HG03097 (cell line): ENCODE results near the gene MCRIP2.
"Not testable (repeated sequence)": the region's sequence is repeated elsewhere in the genome, so short reads cannot be mapped to it uniquely, and the experiment has no call there.

Experiments used
- ATAC-seq: cut with Tn5 transposase; IDR thresholded peaks from one replicate; pipeline ENCODE4 v1.9.1; 2021; ENCODE audit not compliant: unreplicated experiment, low FRiP score

MCRIP2 gene, protein sequence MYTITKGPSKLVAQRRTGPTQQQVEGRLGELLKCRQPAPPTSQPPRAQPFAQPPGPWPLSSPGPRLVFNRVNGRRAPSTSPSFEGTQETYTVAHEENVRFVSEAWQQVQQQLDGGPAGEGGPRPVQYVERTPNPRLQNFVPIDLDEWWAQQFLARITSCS

DNA sequence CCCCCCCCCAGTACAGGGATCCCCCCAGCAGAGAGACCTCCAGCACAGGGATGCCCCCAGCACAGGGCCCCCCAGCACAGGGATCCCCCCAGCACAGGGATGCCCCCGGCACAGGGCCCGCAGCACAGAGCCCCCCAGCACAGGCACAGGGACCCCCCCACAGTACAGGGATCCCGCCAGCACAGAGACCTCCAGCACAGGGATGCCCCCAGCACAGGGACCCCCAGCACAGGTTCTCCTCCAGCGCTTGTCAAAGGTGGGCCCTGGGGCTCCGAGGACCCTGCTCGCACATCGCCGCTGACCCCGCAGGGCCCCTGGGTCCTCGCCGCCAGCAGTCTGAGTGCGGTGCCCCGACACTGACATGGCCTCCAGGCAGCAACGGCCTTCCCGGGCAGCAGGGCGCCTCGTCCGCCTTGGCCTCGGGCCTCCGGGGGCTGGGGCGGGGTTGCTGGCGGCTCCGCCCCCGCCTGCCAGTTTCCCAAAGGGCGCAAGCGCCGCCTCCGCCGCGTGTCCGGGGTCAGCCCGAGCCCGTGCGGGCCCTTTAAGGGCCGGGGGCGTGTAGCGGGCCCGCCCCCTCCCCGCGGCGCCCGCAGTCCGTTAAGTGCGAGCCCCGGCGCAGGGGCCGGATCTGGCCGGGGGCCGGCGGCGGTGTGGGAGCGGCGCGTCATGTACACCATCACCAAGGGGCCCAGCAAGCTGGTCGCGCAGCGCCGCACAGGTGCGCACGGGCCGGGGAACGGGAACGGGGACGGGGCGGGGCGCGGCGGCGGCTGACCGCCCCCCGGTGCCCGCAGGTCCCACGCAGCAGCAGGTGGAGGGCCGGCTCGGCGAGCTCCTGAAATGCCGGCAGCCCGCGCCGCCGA is at the start of gene MCRIP2:
Gene MCRIP2 (plus strand): TSS at position 503 of the 863 bp plus-strand sequence. CDS start 164 bp downstream, at position 667.
- ATAC-seq: peak; percentile 54

DNA sequence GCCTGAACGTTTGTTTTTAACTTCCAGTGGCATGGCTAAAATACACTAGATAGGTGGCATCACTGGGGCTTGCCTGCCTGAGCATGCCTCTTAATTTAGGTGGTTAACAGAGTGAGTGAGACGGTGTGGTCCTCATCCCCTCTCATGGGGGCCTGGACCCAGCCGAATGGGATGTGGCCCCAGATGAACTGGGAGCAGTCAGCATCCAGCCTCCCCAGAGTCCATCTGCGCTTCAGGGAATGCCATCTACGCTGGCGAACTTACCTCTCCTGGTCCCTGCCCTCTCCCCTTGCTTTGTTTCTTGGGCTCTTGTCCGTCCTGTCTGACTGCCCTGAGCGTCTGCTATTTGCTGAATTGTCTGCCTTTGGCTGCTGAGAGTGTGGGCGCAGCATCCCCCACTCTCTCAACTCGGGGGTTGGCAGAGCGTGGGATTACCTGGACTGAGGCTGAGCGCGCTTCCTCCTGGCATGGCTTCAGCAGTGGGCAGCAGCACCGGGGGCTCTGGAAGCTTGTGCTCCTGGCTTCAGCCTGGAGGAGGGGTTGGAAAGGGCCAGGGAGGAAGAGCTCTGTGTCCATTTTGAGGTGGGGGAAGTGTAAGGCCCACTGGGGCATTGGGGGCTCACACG is 49.6 kb upstream of the MCRIP2 start:
- no peak for ATAC-seq

DNA sequence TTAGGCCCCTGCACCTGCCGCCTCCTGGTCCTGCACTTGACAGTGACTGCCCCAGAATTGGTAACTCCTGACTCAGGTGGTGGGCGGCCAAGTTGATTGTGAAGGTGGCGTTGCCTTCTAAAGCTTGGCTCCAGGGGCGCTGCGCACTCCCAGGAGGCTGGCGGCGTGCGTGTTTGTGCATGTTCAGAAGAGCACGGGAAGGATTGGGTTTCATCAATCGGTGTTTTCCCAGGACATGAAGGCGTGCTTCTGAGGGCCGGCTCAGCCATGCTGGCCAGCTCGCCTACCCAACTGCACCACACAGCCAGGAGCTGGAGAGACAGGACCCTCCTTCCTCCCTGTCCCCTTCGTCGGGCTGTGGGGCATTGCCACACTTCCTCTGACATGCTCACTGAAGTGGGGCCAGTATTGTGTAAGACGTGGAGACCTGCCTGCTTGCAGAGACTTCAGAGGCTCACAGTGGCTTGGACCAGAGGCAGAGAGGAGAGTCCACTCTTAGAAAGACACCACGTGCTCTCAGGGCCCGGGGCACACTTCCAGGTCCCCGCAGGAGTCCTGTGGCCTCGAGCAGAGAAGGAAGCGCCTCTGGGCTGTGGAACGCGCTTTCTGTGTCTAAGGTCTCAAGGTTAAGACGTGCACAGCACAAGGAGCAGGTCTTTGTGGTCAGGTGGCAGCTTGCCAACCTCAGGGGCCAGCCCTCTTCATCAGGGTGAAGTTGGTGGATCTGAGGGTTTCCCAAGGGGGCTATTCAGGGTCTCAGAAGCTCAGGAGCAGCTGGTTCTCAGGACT is 48.9 kb upstream of the MCRIP2 start:
- no peak for ATAC-seq

DNA sequence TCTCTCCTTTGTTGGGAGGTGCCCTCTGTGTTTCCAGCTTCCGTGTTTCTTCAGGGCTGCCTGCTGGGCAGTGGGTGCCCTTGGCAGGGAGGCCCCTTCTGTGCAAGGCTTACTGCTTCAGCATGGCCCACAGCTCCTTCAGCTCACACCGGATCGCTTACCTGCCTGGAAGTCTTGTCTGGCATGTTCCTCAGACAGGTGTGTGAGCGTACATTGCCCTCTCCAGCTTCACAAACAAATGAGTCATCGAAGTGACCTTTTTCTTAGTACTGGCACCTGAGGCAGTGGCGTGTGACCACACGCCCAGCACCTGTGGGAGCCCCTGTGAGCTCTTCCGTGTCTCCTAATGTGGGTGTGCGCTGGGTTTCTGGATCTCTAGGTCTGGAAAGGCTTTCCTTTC is 48.2 kb upstream of the MCRIP2 start:
- ATAC-seq: no peak

DNA sequence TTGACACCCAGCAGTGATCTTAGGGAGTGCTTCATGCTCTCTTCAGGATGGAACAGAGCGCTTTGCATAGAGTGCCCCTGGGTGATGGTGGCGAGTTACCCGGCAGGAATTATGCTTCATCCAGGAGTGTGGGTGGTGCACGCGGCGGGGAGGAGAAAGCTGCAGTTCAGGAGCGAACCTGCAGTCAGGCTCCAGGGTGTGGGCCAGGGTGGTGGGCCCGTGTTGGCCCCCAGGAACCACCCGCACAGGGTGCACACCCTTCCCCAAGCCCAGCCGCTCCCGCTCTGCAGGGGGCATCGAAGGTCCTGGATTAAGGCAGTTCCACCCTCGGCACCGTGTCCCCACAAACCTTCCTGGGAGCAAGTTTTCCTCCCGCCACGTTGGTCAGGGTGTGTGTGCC is 47.8 kb upstream of the MCRIP2 start:
- ATAC-seq: no peak

DNA sequence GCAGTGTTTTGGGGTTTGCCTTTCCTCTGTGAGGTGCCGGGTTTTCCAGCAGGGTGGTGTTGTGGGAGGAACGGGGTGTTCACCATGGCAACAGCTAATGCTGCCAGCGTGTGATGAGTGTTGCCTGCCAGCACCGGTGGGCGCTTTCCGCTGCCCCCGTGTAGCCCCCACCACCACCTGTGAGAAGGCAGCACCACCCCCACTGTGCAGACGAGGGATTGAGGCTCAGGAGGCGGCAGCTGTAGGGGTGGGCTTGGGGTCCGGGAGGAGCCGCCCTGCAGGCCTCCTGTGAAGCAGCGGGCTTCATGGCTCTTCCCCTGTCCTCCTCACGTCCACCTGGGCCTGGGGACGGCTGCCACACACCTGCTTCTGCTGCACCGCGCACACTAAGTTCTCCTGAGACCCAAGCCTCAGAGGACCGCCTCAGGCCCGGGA is 46.5 kb upstream of the MCRIP2 start:
- no peak for ATAC-seq

DNA sequence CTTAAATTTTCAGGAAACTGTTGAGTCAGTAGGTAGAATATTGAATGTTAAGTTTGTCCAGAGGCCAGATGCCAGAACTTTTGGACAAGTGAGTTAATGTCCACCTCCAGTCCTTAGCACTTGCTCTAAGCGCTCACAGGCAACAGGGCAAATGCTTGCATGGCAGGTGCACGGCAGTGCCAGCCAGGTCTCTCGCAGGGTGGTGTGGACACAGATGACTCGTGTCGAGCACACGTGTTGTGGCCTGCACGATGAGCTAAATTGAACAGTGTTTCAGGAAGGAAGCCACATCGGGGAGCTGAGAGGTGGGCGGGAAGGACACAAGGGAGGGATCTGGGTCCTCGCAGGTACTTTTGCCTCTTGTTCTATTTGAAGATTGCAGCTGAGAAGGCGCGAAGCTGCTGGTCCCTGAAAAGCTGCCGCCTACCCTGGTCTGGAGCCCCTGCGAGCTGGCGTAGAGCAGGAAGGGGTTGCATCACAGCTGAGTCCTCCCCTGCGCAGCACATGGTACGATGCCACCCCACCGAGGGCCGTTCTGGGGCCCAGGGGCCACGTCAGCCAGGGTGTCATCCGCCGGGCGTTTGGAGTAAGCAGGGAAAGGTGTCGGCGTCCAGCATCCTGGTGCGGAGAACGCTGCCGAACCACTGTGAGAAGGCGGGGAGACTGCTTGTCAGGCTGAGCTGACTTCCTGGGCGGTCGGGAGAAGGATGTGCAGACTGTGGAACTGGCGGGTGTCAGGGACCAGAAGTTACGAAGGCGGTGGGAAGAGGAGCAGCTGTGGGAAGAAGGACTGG is 45.5 kb upstream of the MCRIP2 start:
- no peak for ATAC-seq

DNA sequence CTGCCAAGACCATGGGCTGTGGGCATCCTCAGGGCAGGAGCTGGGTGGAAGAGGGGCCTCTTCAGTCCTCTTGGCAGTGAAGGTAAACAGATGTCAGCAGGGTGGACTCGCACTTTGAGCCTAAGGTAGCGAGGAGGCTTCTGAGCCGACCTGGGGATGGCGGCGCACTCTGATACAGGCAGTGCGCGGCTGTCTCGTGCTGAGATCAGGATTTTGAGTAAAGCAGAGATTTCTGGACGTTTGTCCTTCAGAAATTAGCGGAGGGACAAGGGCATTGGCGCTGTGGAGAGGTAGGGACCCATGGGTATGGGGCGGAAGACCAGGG is 44.9 kb upstream of the MCRIP2 start:
- no peak for ATAC-seq

DNA sequence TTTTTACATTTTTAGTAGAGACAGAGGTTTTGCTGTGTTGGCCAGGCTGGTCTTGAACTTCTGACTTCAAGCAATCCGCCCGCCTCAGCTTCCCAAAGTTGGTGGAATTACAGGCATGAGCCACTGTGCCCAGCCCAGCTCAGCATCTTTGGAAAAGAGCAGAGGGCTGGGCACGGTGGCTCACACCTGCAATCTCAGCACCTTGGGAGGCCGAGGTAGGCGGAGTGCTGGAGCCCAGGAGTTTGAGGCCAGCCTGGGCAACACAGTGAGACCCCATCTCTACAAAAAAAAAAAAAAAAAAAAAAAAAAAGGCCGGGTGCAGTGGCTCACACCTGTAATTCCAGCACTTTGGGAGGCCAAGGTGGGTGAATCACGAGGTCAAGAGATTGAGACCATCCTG is 44.0 kb upstream of the MCRIP2 start:
- ATAC-seq: not testable (repeated sequence)

DNA sequence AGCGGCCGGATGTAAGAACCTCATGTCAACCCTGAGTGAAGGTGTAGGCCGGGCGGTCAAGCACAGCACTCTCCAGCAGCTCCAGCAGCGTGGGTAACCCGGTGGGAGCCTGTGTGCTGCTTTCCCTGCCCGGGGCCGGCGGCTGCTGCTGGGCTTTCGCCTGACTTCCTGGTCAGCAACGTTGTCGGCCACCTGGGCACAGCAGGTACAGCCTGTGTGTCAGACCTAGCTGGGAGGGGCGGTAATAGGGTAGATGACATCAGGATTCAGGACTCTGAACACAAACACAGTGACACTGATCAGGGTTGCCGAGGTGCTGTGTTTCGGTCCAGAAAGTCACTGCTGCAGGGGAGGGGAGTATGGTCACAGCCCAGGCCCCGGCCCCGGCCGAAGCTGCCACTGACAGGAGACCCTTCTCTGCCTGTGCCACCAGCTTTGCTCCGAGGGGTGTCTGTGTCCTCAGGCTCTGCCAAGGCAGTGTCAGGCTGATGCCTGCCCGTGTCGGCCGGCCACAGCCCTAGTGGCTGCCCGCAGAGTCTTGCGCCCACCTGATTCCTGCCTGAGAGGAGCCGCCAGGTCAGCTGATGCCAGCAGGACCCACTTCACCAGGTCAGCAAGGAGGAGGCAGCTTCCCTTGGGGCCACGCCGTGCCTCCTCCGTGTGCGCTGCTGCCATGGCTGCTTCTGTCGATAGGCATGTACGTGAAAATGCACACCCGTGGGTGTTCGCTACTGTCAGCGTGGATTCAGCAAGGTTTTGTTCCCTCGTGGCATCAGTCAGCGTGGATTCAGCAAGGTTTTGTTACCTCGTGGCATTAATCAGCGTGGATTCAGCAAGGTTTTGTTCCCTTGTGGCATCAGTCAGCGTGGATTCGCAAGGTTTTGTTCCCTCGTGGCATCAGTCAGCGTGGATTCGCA is 42.5 kb upstream of the MCRIP2 start:
- ATAC-seq: no peak

DNA sequence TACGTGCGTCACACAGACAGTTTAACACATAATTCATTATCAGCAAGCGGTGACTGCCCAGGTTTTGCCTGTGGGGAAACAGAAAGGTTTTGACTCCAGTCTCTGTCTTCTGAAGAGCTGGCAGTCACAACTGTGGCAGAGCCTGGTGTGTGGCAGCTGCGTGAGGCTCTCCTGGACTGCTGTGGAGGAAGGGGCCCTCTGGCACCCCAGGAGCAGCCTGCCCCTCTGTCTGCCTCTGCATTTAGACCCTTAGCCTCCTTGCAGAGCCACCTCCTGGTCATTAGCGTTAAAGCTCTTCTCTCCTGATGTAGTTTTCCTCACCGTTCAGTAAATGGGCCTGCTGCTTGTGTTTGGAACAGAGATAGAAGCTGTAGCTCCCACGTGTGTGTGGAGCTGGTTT is 40.8 kb upstream of the MCRIP2 start:
- ATAC-seq: no peak

DNA sequence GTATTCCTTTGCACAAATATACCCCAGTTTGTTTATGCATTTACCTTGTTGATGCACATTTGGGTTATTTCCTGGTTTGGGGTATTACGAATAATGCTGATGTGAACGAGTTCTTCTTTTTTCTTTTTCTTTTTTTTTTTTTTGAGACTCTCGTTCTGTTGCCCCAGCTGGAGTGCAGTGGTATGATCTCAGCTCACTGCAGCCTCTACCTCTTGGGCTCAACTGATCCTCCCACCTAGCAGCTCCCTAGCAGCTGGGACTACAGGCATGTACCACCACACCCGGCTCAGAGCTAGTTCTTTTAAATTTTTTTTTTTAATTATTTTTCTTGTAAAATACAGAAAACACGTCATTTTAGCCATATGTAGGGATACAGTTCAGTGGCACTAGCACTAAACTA is 37.7 kb upstream of the MCRIP2 start:
- ATAC-seq: no peak

DNA sequence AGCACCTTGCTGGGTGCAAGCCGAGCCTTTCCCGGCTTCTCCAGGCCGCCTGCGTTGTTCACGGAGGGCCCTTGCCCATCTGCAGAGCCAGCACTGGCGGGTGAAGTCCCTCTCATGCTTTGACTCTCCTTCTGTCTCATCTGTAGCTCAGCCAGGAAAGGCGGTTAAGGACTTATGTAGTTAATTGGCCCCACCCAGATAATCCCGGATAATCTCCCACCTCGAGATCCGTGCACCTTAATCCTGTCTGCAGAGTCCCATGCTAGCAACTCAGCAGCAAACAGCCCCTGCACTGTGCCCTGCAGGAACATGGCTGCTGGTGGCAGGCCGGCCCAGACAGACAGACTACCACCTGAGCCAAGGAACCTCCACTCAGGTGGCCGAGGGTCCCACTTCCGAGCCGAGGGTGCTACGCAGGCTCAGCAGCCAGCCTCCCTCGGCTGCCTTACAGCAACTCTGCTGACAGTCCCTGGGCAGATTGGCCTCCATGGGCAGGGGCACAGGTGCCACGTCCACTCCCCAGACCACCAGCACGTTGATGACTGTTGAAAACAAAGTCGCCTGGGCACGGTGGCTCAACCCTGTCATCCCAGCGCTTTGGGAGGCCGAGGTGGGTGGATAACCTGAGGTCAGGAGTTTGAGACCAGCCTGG is 34.8 kb upstream of the MCRIP2 start:
- no peak for ATAC-seq

DNA sequence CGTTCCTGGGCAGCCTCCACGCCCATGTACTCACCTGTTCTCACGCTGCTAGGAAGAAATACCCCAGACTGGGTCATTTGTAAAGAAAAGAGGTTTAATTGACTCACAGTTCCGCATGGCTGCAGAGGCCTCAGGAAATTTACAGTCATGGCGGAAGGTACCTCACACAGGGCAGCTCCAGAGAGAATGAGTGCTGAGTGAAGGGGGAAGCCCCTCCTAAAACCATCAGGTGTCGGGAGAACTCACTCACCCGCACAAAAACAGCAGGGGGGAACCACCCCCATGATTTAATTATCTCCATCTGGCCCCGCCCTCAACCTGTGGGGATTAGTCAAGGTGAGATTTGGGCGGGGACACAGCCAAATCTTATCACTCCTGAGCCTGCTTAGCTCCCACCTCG is 33.6 kb upstream of the MCRIP2 start:
- no peak for ATAC-seq

DNA sequence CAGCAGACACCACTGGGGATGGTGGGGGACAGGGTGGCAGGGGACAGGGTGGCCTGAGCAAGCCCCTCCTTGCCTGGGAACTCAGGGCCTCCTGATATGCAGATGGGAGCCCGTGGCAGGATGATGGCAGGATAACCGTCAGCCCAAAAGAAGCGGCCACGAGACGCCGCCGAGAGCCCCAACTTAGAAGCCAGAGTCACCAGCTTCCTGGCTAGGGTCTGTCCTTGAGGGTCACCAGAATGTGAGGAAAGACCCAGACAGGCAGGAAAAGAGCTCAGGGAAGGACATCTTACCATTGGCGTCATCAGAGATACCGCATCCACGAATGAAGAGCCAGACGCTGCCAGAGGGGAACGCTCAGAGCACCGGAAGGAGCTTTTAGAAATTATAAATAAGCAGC is 32.3 kb upstream of the MCRIP2 start:
- no peak for ATAC-seq

DNA sequence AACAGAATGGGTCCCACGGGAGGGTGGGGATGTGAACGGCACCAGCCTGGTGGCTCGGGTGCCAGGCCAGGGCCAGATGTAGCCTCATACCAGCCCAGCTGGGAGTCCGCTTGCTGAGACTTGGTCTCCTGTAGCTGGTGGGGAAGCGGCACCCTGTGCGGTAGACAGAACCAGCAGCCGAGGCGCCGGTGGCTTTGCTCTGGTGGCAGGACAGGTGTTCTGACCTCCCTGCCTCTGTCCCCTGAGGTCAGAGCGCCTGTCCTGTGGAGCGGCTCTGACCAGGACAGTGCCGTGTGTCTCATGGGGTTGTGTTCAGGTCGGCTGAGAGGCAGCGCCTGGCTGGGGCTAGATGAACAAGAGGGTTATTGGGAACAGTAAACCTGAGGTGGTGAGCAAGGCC is 31.6 kb upstream of the MCRIP2 start:
- no peak for ATAC-seq

DNA sequence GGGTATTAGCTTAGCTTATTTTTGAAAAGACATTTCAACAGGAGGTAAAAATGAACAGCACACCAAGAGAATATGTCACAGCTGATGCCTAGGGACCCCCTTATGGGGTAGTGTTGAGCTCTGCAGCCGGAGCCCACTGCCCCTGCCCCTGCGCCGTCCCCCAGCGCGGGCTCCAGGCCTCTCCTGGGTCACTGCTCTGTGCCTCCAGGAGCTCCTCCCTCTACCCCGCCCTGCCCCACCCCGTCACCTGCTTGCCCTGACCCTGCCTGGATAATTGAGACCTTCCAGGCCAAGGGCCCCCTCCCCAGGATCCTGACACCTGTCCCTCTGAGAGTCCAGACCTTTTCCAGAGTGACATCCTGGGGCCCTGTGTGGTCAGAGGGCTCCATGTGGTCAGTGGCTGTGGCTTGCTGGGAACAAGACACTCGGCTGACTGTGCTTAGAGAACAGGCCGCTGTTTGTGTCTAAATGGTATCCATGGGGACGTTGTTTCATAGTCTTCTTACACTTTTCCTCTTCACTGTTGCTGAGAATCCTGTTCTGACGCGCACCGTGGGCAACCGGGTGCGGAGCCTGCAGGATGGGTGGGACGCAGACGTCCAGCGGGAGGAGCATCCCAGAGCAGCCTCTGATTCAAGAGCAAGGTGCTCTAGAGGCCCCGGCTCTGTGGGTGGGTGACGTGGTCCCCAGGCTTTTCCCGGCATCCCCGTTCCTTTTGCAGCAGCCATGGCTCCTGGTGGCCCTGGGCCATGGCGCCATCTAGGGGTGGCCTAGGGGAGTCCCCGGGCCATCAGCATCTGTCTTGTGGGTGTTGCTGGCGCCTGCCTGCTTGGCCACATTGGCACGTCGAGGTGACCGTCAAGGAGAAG is 30.9 kb upstream of the MCRIP2 start:
- ATAC-seq: no peak

DNA sequence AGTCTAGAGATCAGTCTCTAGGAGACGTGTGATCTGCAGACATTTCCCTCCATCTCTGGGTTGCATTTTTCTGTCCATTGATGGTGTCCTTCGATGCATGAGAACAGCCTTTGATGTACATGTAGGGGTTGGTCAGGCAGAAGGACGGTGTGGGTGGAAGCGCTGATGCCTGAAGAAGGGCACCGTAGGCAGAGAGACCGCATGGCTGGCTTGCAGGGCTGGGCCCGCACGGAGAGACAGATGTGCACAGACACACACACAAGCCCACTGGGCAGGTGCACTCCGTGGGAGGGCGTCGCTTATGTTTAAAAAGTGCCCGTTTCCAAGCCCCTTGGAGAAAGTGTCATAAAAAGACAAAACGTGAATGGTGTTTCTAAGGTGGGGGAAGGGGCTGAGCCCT is 26.5 kb upstream of the MCRIP2 start:
- ATAC-seq: no peak
